AG04449 (cell line): ENCODE data around the gene WDFY2.
"Not testable (repeated sequence)": the region's sequence is repeated elsewhere in the genome, so short reads cannot be mapped to it uniquely, and the experiment has no call there.

Experiments
- CTCF ChIA-PET: fragments of 350-600 bp; formaldehyde crosslinking; extraction: SDS; loops from one replicate; lab custom pipeline; 2021; ENCODE audit warnings: antibody characterized with exemption; lab: Yijun Ruan, JAX
- POLR2A ChIA-PET: fragments of 400-600, 350-600 bp; formaldehyde crosslinking; extraction: SDS; loops from one replicate; lab custom pipeline; 2020; ENCODE audit warnings: antibody characterized with exemption, inconsistent platforms; lab: Yijun Ruan, JAX
- DNase-seq: peaks from one replicate; pipeline ENCODE4 v3.0.0-alpha.2; 2010; ENCODE audit warnings: low read depth, low spot score
- H3K4me3 ChIP-seq: 2 replicates; pipeline ENCODE4 v1.5.1; 2011; ENCODE audit warnings: low read depth, mild to moderate bottlenecking, control low read depth, low read length
- TF ChIP-seq, protein P1 (sequence below): IDR thresholded peaks from one replicate; pipeline ENCODE4 v1.5.1; 2011; ENCODE audit warnings: mild to moderate bottlenecking, moderate library complexity, low read length, control low read depth, inconsistent platforms; ENCODE audit not compliant: insufficient read depth; ENCODE audit errors: missing control alignments

Gene WDFY2

DNA sequence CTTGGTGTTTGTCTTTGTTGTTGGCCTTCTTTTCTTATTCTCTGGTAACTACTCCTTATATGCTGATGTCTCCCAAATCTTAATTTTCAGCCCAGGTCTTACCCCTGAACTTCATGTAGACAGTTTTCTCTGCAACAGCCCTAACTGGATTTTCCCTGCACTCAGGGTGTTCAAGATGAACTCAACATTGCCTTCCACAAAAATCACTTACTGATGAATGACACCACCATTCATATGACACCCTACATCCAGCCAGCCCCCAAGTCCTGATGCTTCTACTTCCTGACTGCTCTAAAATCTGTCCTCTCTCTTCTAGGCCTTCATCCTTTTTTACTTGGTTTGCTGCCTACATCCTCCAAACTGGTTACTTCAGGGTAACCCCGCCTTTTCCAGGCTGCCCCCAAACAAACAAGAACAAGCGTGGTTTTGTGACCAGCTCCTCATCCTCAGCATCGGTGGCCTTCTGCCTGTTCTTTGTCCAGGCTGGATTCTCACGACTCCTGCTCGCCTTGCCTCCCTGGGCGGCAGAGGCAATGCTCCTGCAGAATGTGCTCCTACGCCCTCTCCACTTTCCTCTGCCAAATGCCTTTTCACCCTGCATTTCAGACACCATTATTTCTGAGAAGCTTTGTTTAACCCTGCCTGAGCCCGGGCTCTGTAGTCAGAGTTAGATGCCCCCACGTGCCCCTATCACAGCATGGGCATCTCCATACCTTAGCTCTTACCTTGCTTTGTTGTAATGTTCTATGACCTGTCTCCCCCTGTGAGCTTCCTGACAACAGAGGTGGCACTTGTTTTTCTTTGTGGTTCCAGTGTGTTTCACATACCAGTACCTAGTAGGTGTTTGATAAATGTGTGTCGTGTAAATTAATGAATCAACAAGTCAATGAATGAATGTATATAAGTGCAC lies 61.8 kb downstream of the WDFY2 start:
- no peak overlapping the region for H3K4me3 ChIP-seq
- TF ChIP-seq, protein P1, sequence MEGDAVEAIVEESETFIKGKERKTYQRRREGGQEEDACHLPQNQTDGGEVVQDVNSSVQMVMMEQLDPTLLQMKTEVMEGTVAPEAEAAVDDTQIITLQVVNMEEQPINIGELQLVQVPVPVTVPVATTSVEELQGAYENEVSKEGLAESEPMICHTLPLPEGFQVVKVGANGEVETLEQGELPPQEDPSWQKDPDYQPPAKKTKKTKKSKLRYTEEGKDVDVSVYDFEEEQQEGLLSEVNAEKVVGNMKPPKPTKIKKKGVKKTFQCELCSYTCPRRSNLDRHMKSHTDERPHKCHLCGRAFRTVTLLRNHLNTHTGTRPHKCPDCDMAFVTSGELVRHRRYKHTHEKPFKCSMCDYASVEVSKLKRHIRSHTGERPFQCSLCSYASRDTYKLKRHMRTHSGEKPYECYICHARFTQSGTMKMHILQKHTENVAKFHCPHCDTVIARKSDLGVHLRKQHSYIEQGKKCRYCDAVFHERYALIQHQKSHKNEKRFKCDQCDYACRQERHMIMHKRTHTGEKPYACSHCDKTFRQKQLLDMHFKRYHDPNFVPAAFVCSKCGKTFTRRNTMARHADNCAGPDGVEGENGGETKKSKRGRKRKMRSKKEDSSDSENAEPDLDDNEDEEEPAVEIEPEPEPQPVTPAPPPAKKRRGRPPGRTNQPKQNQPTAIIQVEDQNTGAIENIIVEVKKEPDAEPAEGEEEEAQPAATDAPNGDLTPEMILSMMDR, result no peak
- CTCF ChIA-PET, result interaction anchor here (1.1 to 1.5 kb wide), 3 partner anchors 13 to 151 kb away, joined by 3 to 4 read pairs (median 3); no protein-coding TSS in a partner anchor
- POLR2A ChIA-PET, result no interaction called here
- DNase-seq, result no peak

DNA sequence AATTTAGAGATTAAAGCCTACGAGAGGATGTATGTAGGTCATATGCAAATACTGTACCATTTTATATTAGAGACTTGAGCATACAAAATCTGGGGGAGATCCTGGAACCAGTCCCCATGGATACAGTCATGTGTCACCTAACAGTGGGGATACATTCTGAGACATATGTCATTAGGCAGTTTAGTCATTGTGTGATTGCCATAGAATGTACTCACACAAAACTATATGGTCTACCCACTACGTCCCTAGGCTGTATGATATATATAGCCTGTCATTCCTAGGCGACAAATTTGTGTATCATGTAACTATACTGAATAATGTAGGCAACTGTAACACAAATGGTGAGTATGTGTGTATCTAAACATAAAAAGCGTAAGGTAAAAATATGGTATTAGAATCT lies 62.8 kb downstream of the WDFY2 start:
- CTCF ChIA-PET, result interaction anchor here (1.1 kb wide), 1 partner anchor 14 kb away, joined by 3 read pairs; no protein-coding TSS in a partner anchor
- TF ChIP-seq, protein P1, result no peak
- no peak for DNase-seq
- POLR2A ChIA-PET, result no interaction called here
- H3K4me3 ChIP-seq, result no peak overlapping the region

DNA sequence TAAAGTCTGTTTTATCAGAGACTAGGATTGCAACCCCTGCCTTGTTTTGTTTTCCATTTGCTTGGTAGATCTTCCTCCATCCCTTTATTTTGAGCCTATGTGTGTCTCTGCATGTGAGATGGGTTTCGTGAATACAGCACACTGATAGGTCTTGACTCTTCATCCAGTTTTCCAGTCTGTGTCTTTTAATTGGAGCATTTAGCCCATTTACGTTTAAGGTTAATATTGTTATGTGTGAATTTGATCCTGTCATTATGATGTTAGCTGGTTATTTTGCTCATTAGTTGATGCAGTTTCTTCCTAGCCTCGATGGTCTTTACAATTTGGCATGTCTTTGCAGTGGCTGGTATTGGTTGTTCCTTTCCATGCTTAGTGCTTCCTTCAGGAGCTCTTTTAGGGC lies 67.9 kb downstream of the WDFY2 start:
- POLR2A ChIA-PET, DNase-seq, CTCF ChIA-PET, H3K4me3 ChIP-seq: not testable (repeated sequence)

DNA sequence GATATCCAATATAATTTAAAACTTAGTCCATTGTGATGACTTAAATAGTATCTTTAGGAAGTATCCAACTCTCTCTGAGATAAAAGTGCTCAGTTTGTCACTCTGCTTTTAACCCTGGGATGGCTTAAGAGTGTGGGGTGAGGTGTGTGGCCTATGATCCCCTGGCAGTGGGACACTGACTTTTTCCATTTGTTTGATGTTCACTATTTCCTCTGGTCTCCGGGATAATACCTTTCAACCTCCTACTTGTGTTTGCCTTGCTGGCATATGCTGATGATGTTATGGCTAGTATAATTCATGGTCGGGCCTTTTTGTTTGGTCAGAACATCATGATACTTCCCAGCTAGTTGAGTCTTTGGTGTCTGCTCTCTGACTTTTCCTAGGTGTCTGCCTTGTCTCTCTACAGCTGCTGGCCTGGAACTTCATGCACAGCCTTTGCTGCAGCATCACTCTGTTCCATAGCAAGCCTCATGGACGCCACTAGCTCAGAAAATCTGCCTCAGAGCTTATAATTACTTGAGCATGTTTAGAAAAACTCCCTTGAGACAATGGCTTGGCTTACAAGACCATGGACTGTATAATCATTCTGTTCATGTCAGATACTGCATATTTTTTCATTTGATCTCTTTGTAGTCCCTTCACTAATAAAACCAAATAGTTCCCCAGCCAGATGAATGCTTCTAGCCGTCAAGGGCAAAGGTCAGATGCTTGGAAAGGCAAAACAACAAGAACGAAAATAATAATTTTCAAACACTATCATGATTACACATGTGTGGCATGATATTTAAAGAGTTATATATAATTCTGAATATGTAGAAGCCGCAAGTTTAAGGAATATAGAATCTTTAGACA lies 75.2 kb downstream of the WDFY2 start:
- ChIA-PET POLR2A (no interaction called here), CTCF (no interaction called here)
- H3K4me3 ChIP-seq, result no peak overlapping the region
- TF ChIP-seq, protein P1, result no peak
- DNase-seq, result no peak

DNA sequence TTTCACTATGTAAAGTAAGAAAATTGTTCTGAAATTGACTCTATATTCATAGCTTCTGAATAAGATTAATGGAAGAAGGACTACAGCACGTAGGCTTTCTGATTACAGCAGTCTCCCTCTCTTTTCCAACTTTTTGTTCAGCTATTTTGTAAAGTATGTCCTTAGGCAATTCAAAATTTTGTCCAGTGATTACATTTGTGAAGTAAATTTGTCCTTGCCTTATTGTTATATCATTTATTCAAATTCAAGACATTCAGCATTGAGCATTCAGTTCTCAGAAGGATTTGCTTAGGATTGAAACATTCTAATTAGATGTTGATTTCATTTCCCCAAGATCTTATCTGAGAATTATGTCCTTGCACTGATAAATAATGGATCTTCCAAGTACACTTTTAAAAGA lies 76.6 kb downstream of the WDFY2 start:
- no peak for DNase-seq
- H3K4me3 ChIP-seq, result no peak overlapping the region
- POLR2A ChIA-PET, result no interaction called here
- TF ChIP-seq, protein P1, result no peak
- CTCF ChIA-PET, result interaction anchor here (1.6 kb wide), 1 partner anchor 13 kb away, joined by 3 read pairs; no protein-coding TSS in a partner anchor

DNA sequence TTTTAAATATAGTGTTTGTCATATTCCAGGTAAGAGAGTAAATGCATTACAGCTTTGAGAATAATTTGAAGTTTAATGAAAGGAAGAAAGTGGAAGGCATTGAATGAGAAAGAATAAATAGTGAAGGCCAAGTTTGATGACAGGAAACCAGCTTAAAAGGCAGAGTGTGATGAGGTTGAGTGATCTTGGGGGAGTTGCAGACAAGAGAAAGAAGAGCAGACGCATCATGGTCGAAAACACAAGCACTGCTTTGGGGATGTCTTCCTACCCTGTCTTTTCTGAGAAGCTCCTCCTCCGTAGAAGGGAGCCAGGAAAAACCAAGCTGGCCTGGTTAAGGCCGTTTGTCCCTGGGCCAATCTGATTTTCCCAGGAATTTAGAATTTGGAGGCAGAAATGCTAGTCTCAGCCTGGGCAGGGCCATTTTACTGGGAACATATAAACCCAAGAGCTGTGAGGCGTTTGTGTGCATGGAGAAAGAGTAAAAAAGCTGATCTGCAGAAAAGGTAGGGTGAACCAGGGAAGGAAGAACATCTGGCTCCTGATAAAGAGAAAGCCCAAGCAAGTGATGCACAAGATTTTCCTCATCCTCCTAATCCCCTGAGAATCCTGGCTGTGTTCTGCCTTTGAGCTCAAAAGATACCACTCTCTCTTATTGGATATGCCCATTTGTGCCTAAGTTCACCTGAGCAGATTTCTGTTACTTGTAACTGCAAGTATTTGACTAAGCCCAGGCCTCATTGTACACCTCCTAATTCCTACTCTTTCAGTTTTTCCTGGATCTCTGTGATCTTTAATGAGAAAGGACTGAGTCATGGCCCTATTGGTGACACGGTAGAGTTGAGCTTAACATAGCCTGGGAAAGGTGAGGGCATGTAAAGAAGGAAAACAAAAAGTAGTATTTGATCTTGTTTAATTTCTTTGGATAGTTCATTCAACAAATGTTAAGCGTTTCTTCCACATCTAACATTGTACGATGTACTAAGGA lies 80.0 kb downstream of the WDFY2 start:
- DNase-seq, result no peak
- no peak overlapping the region for H3K4me3 ChIP-seq
- CTCF ChIA-PET, result interaction anchor here (1.9 kb wide), 1 partner anchor 10 kb away, joined by 7 read pairs; no protein-coding TSS in a partner anchor
- POLR2A ChIA-PET, result no interaction called here
- TF ChIP-seq, protein P1, result no peak
